CD4-positive, alpha-beta T cell (primary cell): ENCODE results near the gene ZNF697. TPM values are rescaled to one million over a fixed set of nuclear protein-coding genes. Genes with fewer than 3 reads are reported as not detected.

Experiments used
- ATAC-seq: fragments of 200-7000 bp; cut with Tn5 transposase; one replicate; pipeline ENCODE4 v1.10.0; 2022; ENCODE audit warnings: mild to moderate bottlenecking; ENCODE audit not compliant: poor library complexity
- CTCF ChIA-PET: fragments of 350-600 bp; sonication (Branson Sonifier 250); formaldehyde crosslinking; loops from one replicate; lab custom pipeline; 2021; ENCODE audit warnings: antibody characterized with exemption, inconsistent platforms; lab: Charles Lee
- POLR2A ChIA-PET: fragments of 350-600 bp; sonication (Branson Sonifier 250); formaldehyde crosslinking; loops from one replicate; lab custom pipeline; 2021; ENCODE audit warnings: antibody characterized with exemption, inconsistent platforms; lab: Charles Lee
- DNase-seq, 14 experiments: peaks; one replicate each; pipeline ENCODE4 v3.0.0-alpha.2; 2013 to 2020; ENCODE audit warnings: mixed read lengths in 2 of 14
- H3K27ac ChIP-seq, 2 donors: one replicate each; pipeline versions ENCODE4 v1.5.1 to v1.7.0; 2013; ENCODE audit warnings: low read length in 2 of 2, low read depth in 1 of 2, mild to moderate bottlenecking in 1 of 2
- H3K27me3 ChIP-seq, 2 experiments: 1 replicate in 1 of 2; 2 replicates in 1 of 2; pipeline versions ENCODE4 v1.6.1 to v1.7.0; 2013; ENCODE audit warnings: low read length in 2 of 2, control low read depth in 1 of 2, mild to moderate bottlenecking in 1 of 2, moderate library complexity in 1 of 2; ENCODE audit not compliant: insufficient read depth in 2 of 2, control insufficient read depth in 1 of 2
- H3K36me3 ChIP-seq: one replicate; pipeline ENCODE4 v1.6.1; 2013; ENCODE audit warnings: low read length, control low read depth; ENCODE audit not compliant: insufficient read depth
- H3K4me1 ChIP-seq: one replicate; pipeline ENCODE4 v1.6.1; 2013; ENCODE audit warnings: low read length, control low read depth; ENCODE audit not compliant: insufficient read depth
- H3K4me3 ChIP-seq: one replicate; pipeline ENCODE4 v1.5.1; 2013; ENCODE audit warnings: mild to moderate bottlenecking, low read length, moderate library complexity
- H3K9me3 ChIP-seq, 2 experiments: 1 replicate in 1 of 2; 2 replicates in 1 of 2; pipeline versions ENCODE4 v1.6.1 to v1.7.0; 2013; ENCODE audit warnings: low read length in 2 of 2, mild to moderate bottlenecking in 2 of 2, control low read depth in 1 of 2, moderate library complexity in 1 of 2; ENCODE audit not compliant: control insufficient read depth in 1 of 2, insufficient read depth in 1 of 2
- H3K27ac Mint-ChIP-seq: one replicate; pipeline ENCODE4 v1.8.0; 2020; ENCODE audit warnings: mixed read lengths
- H3K27me3 Mint-ChIP-seq: one replicate; pipeline ENCODE4 v1.8.0; 2021; ENCODE audit warnings: mixed read lengths
- H3K36me3 Mint-ChIP-seq: one replicate; pipeline ENCODE4 v1.8.0; 2021; ENCODE audit warnings: low read depth, mixed read lengths
- H3K4me1 Mint-ChIP-seq: one replicate; pipeline ENCODE4 v1.8.0; 2021; ENCODE audit warnings: low read depth, mixed read lengths
- H3K4me3 Mint-ChIP-seq: one replicate; pipeline ENCODE4 v1.8.0; 2020; ENCODE audit warnings: mild to moderate bottlenecking, mixed read lengths
- H3K9me3 Mint-ChIP-seq: one replicate; pipeline ENCODE4 v1.8.0; 2020; ENCODE audit warnings: mixed read lengths
- CTCF ChIP-seq: fragments of 200-600 bp; IDR thresholded peaks from one replicate; pipeline ENCODE4 v1.8.0; 2022; ENCODE audit warnings: antibody characterized with exemption, mild to moderate bottlenecking
- intact Hi-C, 2 experiments: fragments of 100-400 bp; cut with DNase I in 1 of 2; cut with micrococcal nuclease in 1 of 2; formaldehyde crosslinking; loops; one replicate each; pipeline versions ENCODE4 v1.15.1 to v1.9.0; 2023 to 2025; cut with DNase I, micrococcal nuclease
- total RNA-seq, 174 experiments: library from RNA in 2 of 174; stranded (reverse) in 2 of 174; gene quantifications; one replicate each; pipeline ENCODE4 v1.2.3 and lab custom pipeline; 2021 to 2026

ZNF697 gene
- total RNA-seq, 2 experiments from 2014 or later: 0.05 to 0.06 TPM

- ATAC-seq (no peak), DNase-seq (peak in 6 of 14 experiments; percentile 2 to 50 (median 6))
- Histone ChIP-seq H3K27ac (no peak overlapping the region), H3K27me3 (peaks cover 6 to 15% of the 10 kb centered on the region in 2 experiments), H3K4me1 (peaks cover 5% of the 10 kb centered on the region), H3K9me3 (no peaks in the 10 kb centered on the region), H3K36me3 (no peaks in the 10 kb centered on the region), H3K4me3 (no peak overlapping the region)
- Mint-ChIP-seq H3K4me3 (no peak overlapping the region), H3K9me3 (no peaks in the 10 kb centered on the region), H3K27me3 (peaks cover 31% of the 10 kb centered on the region), H3K27ac (no peak overlapping the region), H3K36me3 (no peaks in the 10 kb centered on the region), H3K4me1 (peaks cover 6% of the 10 kb centered on the region)
- ChIA-PET CTCF (interaction anchor here (0.9 to 1.1 kb wide), 2 partner anchors 61 to 400 kb away, joined by 3 read pairs; no protein-coding TSS in a partner anchor), POLR2A (no interaction called here)
- no peak for TF ChIP-seq CTCF
- intact Hi-C loops: loop anchor here (5.0 kb wide), 3 partner anchors 63 to 398 kb away; no protein-coding TSS in a partner anchor
These were observed 26.8 kb upstream of the ZNF697 start for GRCh38 chr1:119674835-119675289.

GRCh38 chr1:119674111-119674526 is 26.1 kb upstream of the ZNF697 start:
- ATAC-seq (no peak), DNase-seq (no peak)
- intact Hi-C loops: no loop called here
- no peak overlapping the region for H3K27ac ChIP-seq
- H3K27me3 Mint-ChIP-seq: peaks cover 38% of the 10 kb centered on the region
- no peaks in the 10 kb centered on the region for H3K9me3 ChIP-seq
- peaks cover 5% of the 10 kb centered on the region for H3K4me1 ChIP-seq
- no peaks in the 10 kb centered on the region for H3K36me3 Mint-ChIP-seq
- H3K36me3 ChIP-seq: no peaks in the 10 kb centered on the region
- H3K4me3 Mint-ChIP-seq: no peak overlapping the region
- H3K4me3 ChIP-seq: no peak overlapping the region
- POLR2A ChIA-PET: no interaction called here
- H3K9me3 Mint-ChIP-seq: no peaks in the 10 kb centered on the region
- H3K27me3 ChIP-seq: peaks cover 7 to 15% of the 10 kb centered on the region in 2 experiments
- CTCF ChIA-PET: no interaction called here
- H3K4me1 Mint-ChIP-seq: peaks cover 6% of the 10 kb centered on the region
- H3K27ac Mint-ChIP-seq: no peak overlapping the region
- no peak for TF ChIP-seq CTCF

- Histone ChIP-seq H3K27me3 (peaks cover 5 to 10% of the 10 kb centered on the region in 2 experiments), H3K36me3 (no peaks in the 10 kb centered on the region), H3K4me3 (no peak overlapping the region), H3K27ac (no peak overlapping the region), H3K9me3 (no peaks in the 10 kb centered on the region), H3K4me1 (peaks cover 5% of the 10 kb centered on the region)
- Mint-ChIP-seq H3K4me3 (no peak overlapping the region), H3K9me3 (no peaks in the 10 kb centered on the region), H3K4me1 (peaks cover 6% of the 10 kb centered on the region), H3K27ac (no peak overlapping the region), H3K36me3 (no peaks in the 10 kb centered on the region), H3K27me3 (peaks cover 38% of the 10 kb centered on the region)
- intact Hi-C loops: no loop called here
- POLR2A ChIA-PET: no interaction called here
- DNase-seq (no peak), ATAC-seq (no peak)
- CTCF ChIA-PET: no interaction called here
- no peak for TF ChIP-seq CTCF
These were observed 25.3 kb upstream of the ZNF697 start for GRCh38 chr1:119673171-119673940.
